Measurements from ENCODE around the gene OR13J1.

OR13J1 gene

DNA sequence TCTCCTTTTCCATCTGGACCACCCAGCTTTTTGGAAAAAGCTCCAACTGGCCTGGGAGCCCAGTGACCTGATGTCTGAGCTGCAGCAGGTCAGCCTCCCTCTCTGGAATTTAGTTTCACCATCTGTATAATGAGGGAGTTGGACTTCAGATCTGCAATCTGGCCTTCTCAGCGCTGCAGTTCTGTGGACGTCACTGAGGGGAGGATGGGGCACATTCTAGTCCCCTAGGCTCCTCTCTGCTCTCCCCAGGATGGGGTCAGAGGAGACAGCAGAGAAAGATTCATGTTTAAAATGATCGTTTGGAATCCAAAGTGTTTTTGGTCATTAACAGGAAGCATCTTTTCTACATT, 10.2 kb downstream of the OR13J1 start:
- DNase-seq = no peak

DNA sequence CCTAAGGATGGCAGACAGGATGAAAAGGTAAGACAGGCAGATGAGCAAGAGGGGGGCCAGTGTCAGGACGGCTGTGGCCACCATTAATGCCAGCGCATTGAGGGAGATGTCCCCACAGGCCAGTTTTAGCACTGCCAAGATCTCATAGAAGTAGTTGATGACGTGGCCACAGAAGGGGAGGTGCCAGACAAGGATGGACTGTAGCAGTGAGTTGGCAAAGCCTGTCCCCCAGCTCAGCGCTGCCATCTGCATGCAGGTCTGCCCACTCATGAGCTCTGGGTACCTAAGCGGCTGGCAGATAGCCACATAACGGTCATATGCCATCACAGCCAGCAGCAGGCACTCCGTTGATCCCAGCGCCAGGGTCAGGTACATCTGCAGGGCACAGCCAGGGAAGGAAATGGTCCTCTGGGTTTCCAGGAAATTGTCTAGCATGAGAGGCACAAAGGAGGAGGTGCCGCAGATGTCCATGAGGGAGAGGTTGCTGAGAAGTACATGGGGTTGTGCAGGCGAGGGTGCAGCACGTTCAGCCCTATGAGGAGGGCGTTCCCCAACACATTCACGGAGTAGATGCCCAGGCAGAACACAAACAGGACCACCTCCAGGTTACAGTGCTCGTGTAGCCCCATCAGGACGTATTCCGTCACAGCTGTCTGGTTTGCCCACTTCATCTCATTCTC, 10.8 kb downstream of the OR13J1 start:
- no peak for DNase-seq

- no peak for DNase-seq
Measured at GRCh38 chr9:35858458-35858857, 11.7 kb downstream of the OR13J1 start.

DNA sequence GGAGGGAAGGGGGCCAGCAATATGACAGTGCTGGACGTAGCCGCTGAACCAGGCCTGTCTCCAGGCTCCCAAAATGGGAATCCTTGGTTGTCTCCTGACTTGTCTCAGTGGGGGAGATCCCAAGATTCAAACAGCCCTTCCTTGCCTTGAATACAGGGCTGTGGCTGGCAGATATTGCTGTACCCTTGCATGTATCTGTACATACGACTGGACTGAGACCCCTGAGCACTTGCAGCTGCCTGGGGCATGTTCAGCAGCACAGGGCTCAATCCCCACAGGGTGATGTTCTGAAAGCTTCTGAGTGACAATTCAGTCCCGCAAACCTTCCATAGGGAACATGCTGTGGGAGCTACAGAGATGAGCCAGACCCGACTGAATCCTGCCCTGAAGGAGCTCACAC, 13.3 kb downstream of the OR13J1 start:
- DNase-seq = no peak

- DNase-seq = no peak
Measured at GRCh38 chr9:35856206-35856605, 14.0 kb downstream of the OR13J1 start.

DNA sequence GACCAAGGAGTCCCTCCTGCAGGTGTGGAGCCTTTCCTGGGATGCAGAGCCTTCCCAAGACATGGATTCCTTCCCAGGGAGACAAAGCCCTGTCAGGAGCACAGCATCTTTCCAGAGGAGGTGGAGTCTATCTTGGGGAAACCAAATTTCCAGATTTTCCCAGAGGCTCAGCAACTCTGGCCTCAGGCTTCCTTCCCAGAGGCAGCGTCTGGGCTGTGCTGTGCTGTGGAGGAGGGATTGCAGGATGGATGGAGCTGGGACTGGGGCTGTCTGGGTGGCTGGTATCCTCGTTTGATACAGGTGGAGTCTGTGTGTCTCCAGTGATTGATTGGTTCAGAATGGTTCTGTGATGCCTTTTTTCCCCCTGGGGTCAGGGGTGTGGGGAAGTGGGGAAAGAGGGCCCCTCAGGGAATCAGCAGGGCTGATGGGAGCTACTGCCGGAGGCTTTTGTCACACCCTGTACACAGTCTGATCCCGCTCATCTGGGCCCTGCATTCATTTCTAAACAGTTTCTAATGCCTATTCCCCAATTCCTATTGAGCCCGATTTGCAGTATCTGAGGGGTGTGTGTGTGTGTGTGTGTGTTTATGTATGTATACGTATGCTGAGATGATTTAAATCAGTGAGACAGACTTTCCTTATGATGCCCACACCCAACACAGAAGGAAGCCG, 16.0 kb downstream of the OR13J1 start:
- no peak for DNase-seq

- peak in 1 of 51 donors; percentile 14 for DNase-seq
Measured at GRCh38 chr9:35852876-35853865, 17.0 kb downstream of the OR13J1 start.

DNA sequence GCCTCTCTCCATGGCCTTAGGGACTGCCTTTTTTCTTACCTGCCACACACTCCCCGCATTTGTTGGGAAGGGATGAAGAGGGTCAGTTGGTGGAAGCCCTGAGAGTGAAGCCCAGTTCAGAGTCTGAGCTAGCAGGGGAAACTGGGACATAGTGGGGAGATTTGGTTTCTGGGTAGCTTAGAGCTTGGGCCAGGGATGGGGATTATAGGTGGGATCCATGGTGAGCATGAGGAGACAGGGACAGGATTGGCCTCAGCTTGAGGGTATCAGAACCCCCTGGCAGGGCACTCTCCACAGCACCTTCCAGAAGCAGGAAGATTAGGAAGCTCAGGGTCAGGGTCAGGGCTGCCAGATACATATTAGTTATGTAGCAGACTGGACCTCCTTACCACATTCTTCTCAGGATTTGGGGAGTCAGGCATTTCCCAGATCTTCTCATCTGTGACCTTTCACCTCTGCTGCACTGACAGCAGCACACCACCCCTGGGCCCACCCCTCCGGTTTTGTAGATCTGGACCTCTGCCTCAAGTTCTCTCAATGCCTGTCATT, 17.9 kb downstream of the OR13J1 start:
- DNase-seq = no peak

DNA sequence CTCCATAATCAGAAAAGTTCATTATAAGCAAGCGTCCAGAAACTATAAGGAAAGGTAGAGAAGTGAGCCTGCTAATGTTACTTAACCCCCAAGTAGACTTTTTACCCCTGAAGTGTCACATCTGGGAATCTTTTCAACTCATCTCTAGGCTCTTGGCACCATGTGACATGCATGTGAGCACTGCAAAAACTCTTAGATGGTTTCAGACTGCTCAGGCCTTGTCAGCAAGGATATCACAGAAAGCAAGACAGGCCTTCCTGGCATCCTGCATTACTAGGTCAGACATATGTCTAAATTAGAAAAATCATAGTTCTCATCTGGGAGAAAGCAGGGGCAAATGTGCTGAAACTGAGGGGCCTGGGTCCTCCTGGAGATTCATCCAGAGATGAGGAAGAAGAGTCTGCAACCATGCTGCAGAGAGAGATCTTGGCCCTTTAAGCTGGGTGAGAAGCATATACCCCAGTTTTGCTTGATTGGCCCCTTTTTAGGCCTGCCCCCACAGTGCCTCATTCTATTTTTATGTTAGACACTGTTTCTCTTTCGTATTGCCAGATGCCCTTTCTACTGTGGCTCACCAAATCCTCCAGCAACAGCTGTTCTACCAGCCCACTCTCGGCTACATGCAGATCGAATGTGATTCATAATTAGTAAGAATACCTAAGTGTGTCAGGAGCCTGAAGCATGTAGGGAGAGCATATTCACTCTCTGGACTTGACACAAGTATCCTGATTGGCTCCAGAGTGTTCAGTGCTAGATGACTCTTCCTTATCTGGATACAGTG, 22.2 kb downstream of the OR13J1 start:
- DNase-seq = peak in 3 of 51 donors; percentile 17 to 46 (median 19)

GRCh38 chr9:35845824-35846771, 24.1 kb downstream of the OR13J1 start:
- no peak for DNase-seq

- peak in 5 of 51 donors; percentile 5 to 32 (median 13) for DNase-seq
Measured at GRCh38 chr9:35844628-35845270, 25.5 kb downstream of the OR13J1 start.

GRCh38 chr9:35842795-35843194, 27.4 kb downstream of the OR13J1 start:
- DNase-seq = no peak

- no peak for DNase-seq
Measured at GRCh38 chr9:35842020-35842745, 28.0 kb downstream of the OR13J1 start.

DNA sequence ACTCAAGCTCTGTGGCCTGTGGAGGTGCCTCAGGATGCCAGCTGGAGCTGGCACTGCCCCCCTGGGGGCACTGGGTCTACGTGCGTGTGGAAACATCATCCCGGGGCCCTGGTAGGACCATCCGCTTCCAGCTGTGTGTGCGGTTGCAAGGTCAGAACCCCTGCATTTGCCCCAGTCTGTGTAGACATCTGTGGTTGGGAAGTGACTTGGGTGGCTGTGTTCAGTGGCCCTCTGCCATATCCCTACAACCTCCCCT, 28.6 kb downstream of the OR13J1 start:
- DNase-seq = no peak

DNA sequence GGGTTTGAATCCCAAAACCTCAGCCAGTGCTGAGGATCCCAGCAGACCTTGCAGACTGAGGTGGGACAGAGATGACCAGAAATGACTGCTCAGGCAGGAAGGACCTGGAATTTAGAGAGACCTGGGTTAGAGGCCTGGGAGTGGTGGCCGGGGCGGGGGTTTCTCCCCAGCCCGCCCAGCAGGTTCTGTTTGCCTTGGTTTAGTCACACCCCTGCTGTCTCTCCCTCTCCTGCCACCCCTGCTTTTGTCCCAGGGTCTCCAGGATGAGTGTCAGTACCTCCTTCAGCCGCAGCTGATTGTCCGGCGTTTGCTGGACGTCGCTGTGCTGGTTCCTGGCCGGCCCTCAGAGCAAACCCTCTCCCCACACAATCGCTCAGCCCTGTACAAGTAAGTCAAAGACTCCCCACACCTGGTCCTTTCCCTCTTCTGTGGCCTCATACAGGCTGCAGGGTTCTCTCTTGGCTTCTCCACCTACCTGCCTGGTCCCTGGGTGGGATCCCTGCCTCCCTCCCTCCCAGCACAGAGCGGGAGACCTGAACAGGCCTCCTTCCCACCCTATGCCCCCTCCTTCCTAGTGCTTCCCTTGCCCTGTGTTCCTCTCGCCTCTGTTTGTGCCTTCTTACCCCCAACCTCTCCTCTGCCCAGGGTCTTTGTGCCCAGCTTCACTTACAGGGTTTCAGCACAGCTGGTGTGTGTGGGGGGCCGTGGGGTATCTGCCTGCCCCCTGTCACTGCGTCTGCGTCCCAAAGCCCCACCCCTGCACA, 29.1 kb downstream of the OR13J1 start:
- DNase-seq = no peak

GRCh38 chr9:35839926-35840325, 30.3 kb downstream of the OR13J1 start:
- no peak for DNase-seq

- no peak for DNase-seq
Measured at GRCh38 chr9:35836595-35836994, 33.6 kb downstream of the OR13J1 start.

DNA sequence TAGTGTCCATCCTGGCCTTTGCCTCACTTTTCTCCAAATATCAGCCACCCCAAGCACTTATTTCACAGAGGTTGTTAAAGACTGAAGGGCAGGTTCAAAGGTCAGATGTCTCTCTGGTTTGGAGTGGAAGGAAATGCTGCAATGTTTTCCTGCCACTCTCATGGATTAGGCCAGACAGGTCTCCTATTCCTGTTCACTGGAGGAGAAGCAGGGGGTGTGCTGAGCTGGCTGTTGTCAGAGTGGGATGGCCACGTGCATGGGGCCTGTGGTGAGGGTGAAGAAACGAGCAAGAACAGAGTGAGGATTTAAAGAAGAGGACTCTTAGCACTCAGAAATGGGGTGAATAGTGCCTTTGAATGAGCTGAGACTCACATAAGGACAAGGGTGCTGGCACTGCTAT, 34.4 kb downstream of the OR13J1 start:
- no peak for DNase-seq
